Vagina (tissue), 2 donors: ENCODE results near the gene GCG. TPM values are rescaled to one million over a fixed set of nuclear protein-coding genes. Genes with fewer than 3 reads are reported as not detected.

ENCODE experiments used
- DNase-seq, 2 donors: peaks; one replicate each; pipeline ENCODE4 v3.0.0-alpha.2; 2017; ENCODE audit errors: extremely low spot score in 2 of 2
- H3K27ac ChIP-seq: fragments of 200-600 bp; sonication (generic); one replicate; pipeline ENCODE4 v1.5.1; 2019
- H3K27me3 ChIP-seq: fragments of 200-600 bp; sonication (generic); one replicate; pipeline ENCODE4 v1.5.1; 2019
- H3K36me3 ChIP-seq, 2 donors: fragments of 200-600 bp; sonication (generic); one replicate each; pipeline ENCODE4 v1.5.1; 2017 to 2019
- H3K4me1 ChIP-seq: fragments of 200-600 bp; sonication (generic); one replicate; pipeline ENCODE4 v1.5.1; 2019
- H3K4me3 ChIP-seq, 2 donors: fragments of 200-600 bp; sonication (generic); 1 replicate in 1 of 2; 2 replicates in 1 of 2; pipeline ENCODE4 v1.5.1; 2016 to 2019
- H3K9me3 ChIP-seq: fragments of 200-600 bp; sonication (generic); one replicate; pipeline ENCODE4 v1.5.1; 2019
- POLR2A ChIP-seq, 2 donors: fragments of 450-650 bp; IDR thresholded peaks; one replicate each; pipeline ENCODE4 v1.6.1; 2017; ENCODE audit warnings: antibody characterized with exemption in 2 of 2, mild to moderate bottlenecking in 2 of 2, moderate library complexity in 2 of 2
- POLR2AphosphoS5 ChIP-seq, 2 donors: sonication (generic); formaldehyde crosslinking; IDR thresholded peaks; one replicate each; pipeline ENCODE4 v1.9.0; 2017; ENCODE audit warnings: antibody characterized with exemption in 2 of 2, mild to moderate bottlenecking in 2 of 2, low read depth in 1 of 2; ENCODE audit not compliant: insufficient read depth in 1 of 2
- intact Hi-C: fragments of 100-400 bp; cut with DNase I; formaldehyde crosslinking; loops from one replicate; pipeline ENCODE4 v1.15.1; 2023
- total RNA-seq: library from RNA; depleted of rRNA; stranded (reverse); fragments of >200 nt; gene quantifications from one replicate; pipeline ENCODE4 v1.2.3, GENCODE V29; 2016
- TF ChIP-seq, protein P1 (sequence below), 3 experiments: fragments of 450-650 bp in 2 of 3; fragments of 200-600 bp in 1 of 3; sonication (generic) in 1 of 3; IDR thresholded peaks; one replicate each; pipeline ENCODE4 v1.5.1; 2017 to 2019; ENCODE audit warnings: antibody characterized with exemption in 3 of 3, mild to moderate bottlenecking in 2 of 3, moderate library complexity in 2 of 3

The GCG gene
- total RNA-seq, 1 donor from 2014 or later = not detected

DNA sequence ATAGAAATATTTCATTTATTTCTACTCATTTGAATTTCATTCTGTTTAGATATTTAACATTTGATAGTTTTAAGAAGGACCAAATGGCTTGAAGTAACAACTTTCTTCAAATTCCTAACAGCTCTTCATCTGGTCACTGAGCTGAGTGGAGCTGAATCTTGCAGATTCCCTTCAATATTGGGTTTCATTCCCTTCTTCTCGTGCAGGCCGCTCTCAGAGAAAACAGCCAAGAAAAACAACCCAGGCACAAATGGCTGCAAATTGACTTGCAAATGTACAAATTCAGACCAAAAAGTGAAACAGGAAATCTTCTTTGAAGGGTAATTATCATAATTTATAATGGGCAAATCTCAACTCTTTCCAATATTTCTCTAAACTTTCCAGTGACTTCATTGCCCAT lies 30.3 kb upstream of the GCG start:
- Histone ChIP-seq H3K9me3 (no peaks in the 10 kb centered on the region), H3K4me3 (no peak overlapping the region), H3K36me3 (no peaks in the 10 kb centered on the region), H3K27me3 (no peaks in the 10 kb centered on the region), H3K27ac (no peak overlapping the region), H3K4me1 (no peaks in the 10 kb centered on the region)
- DNase-seq = no peak
- intact Hi-C loops = no loop called here
- no peak for TF ChIP-seq POLR2AphosphoS5 (IDR thresholded peaks at IDR 0.05; ENCODE audit: insufficient read depth in 1 of 2, low read depth in 1 of 2)
- no peak for TF ChIP-seq POLR2A (IDR thresholded peaks at IDR 0.05)
- TF ChIP-seq, protein P1, sequence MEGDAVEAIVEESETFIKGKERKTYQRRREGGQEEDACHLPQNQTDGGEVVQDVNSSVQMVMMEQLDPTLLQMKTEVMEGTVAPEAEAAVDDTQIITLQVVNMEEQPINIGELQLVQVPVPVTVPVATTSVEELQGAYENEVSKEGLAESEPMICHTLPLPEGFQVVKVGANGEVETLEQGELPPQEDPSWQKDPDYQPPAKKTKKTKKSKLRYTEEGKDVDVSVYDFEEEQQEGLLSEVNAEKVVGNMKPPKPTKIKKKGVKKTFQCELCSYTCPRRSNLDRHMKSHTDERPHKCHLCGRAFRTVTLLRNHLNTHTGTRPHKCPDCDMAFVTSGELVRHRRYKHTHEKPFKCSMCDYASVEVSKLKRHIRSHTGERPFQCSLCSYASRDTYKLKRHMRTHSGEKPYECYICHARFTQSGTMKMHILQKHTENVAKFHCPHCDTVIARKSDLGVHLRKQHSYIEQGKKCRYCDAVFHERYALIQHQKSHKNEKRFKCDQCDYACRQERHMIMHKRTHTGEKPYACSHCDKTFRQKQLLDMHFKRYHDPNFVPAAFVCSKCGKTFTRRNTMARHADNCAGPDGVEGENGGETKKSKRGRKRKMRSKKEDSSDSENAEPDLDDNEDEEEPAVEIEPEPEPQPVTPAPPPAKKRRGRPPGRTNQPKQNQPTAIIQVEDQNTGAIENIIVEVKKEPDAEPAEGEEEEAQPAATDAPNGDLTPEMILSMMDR (IDR thresholded peaks at IDR 0.05) = no peak

DNA sequence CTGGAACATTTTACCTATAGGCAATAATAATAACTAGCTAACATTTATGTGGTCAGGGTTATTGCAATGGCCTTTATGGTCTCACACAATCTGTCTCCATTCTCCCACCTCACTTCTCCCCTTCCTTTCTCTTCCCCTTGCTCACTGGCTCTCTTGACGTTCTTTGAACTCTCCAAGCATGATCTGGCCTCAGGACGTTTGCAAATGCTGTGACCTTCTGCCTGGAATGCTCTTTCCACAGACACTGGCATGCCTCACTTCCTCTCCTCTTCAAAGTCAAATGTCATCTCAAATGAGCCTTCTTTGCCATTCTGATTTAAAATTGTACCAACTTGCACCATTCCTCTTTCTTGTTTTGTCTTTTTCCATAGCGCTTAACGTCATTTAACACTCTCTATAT lies 25.3 kb upstream of the GCG start:
- Histone ChIP-seq H3K4me1 (no peaks in the 10 kb centered on the region), H3K27me3 (no peaks in the 10 kb centered on the region), H3K4me3 (no peak overlapping the region), H3K9me3 (no peaks in the 10 kb centered on the region), H3K36me3 (no peaks in the 10 kb centered on the region), H3K27ac (no peak overlapping the region)
- intact Hi-C loops = no loop called here
- TF ChIP-seq POLR2AphosphoS5 (IDR thresholded peaks at IDR 0.05; ENCODE audit: insufficient read depth in 1 of 2, low read depth in 1 of 2) = no peak
- no peak for TF ChIP-seq POLR2A (IDR thresholded peaks at IDR 0.05)
- TF ChIP-seq, protein P1 (IDR thresholded peaks at IDR 0.05) = no peak
- no peak for DNase-seq

DNA sequence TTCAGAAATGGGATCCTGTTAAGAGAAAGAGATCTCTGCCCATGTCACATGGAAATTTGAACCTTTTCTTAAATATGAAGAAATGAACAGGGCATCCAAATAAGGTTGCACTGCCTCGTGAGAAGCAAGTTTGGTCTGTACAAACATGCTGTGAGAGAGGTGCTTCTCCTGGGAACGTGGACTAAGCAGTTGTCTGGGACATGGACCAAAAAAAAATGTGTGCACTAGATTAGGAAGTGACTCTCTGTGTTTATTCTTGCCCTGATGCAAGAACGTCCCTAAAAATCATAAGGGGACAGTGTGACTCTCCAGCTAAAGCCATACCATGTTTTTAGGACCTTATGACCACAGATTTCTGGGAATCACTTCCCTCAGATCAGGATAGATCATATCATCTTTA lies 23.7 kb upstream of the GCG start:
- Histone ChIP-seq H3K4me3 (no peak overlapping the region), H3K27ac (no peak overlapping the region), H3K36me3 (no peaks in the 10 kb centered on the region), H3K4me1 (no peaks in the 10 kb centered on the region), H3K27me3 (no peaks in the 10 kb centered on the region), H3K9me3 (no peaks in the 10 kb centered on the region)
- TF ChIP-seq, protein P1 (IDR thresholded peaks at IDR 0.05) = no peak
- no peak for DNase-seq
- intact Hi-C loops = no loop called here

DNA sequence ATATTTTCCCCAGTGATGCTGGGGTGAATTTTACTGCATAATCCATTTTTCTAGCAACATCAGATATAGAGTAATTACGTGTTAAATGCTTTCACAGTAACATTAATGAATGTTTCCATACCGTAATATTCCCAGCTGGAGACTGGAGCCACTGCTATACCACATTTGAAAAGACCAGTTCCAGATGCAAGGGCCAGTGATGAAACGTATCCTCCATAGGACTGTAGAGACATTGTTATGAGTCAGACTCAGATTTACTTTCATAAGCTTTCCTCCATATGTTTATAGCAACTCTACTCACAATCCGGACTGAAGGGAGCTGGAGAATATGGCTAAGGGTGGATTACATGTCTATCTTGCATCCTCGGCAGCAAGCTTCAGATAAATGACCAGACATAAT lies 22.7 kb upstream of the GCG start:
- no peaks in the 10 kb centered on the region for H3K27me3 ChIP-seq
- no peaks in the 10 kb centered on the region for H3K4me1 ChIP-seq
- TF ChIP-seq POLR2A (IDR thresholded peaks at IDR 0.05) (no peak), POLR2AphosphoS5 (IDR thresholded peaks at IDR 0.05; ENCODE audit: insufficient read depth in 1 of 2, low read depth in 1 of 2) (no peak)
- TF ChIP-seq, protein P1 (IDR thresholded peaks at IDR 0.05) = no peak
- no peaks in the 10 kb centered on the region for H3K36me3 ChIP-seq
- no peak overlapping the region for H3K4me3 ChIP-seq
- intact Hi-C loops = no loop called here
- no peaks in the 10 kb centered on the region for H3K9me3 ChIP-seq
- no peak overlapping the region for H3K27ac ChIP-seq
- DNase-seq = no peak

DNA sequence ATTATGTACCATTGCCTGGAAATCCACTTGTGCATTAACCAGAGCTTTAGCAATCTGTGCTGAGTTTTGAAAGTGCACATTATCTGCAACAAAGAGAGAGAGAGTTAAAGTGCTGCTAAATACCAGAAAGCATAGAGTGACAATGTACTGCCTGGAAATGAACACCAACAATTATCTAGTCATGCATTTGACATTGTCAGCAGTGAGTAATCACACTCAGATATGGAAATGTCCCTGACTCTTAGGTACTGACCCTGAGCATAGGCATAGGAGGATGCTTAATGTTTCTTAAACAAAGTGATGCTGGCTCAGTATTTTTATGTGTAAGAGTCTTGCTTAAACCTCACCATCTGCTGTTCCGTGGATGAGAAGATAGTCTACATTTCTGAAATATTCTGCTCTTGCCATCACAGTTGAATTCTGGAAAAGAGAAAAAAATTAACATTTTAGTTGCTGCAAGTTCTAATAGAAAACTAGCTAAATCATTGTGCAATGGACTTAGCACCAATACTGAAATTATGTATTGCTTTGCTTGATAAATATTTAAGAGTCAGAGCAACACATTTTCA lies 20.8 kb upstream of the GCG start:
- TF ChIP-seq POLR2AphosphoS5 (IDR thresholded peaks at IDR 0.05; ENCODE audit: insufficient read depth in 1 of 2, low read depth in 1 of 2) = no peak
- TF ChIP-seq POLR2A (IDR thresholded peaks at IDR 0.05) = no peak
- TF ChIP-seq, protein P1 (IDR thresholded peaks at IDR 0.05) = no peak
- Histone ChIP-seq H3K9me3 (no peaks in the 10 kb centered on the region), H3K27ac (no peak overlapping the region), H3K27me3 (no peaks in the 10 kb centered on the region), H3K4me3 (no peak overlapping the region), H3K4me1 (no peaks in the 10 kb centered on the region), H3K36me3 (no peaks in the 10 kb centered on the region)
- intact Hi-C loops = no loop called here
- no peak for DNase-seq
